ENCODE measurements around the gene EEA1. TPM values are rescaled to one million over a fixed set of nuclear protein-coding genes. Genes with fewer than 3 reads are reported as not detected.

EEA1 gene
- total RNA-seq, 2 experiments from 2014 or later, result 10.5 to 11.1 TPM

DNA sequence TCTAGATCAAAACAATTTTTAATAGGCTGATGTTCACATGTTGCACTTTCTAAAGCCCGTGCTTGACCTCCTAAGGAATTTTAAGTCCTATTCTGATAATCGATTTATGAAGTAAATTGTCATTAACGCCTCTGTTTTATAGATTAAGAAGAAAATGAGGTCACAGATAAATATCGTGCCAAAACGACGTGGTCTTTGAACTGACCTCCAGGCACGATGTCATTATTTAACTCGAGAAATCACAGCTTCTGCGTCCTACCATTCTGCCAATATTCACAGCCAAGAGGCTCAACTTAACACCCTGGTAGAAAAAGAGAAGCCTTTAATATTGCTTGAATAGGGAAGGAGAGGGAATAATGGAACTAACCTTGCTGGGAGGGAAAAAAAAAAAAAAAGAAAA lies 888 bp upstream of the EEA1 start:
- Histone ChIP-seq H3K9me3 (ENCODE audit: control insufficient read depth in 1 of 2, insufficient read depth in 1 of 2, low read length in 2 of 2) (no peaks in the 10 kb centered on the region), H3K4me3 (ENCODE audit: low read length) (peak overlapping the region; percentile 81), H3K27me3 (ENCODE audit: control insufficient read depth in 1 of 2, insufficient read depth in 2 of 2, low read length in 2 of 2) (no peaks in the 10 kb centered on the region), H3K27ac (ENCODE audit: low read depth in 1 of 2, low read length in 2 of 2) (peak overlapping the region; percentile 78 to 88), H3K36me3 (ENCODE audit: insufficient read depth, low read length) (no peaks in the 10 kb centered on the region), H3K4me1 (ENCODE audit: insufficient read depth, low read length) (peaks cover 23% of the 10 kb centered on the region)
- Mint-ChIP-seq H3K4me1 (ENCODE audit: low read depth) (peaks cover 35% of the 10 kb centered on the region), H3K4me3 (peak overlapping the region; percentile 90), H3K27ac (peak overlapping the region; percentile 94), H3K9me3 (no peaks in the 10 kb centered on the region), H3K27me3 (no peaks in the 10 kb centered on the region), H3K36me3 (ENCODE audit: low read depth) (peaks cover 11% of the 10 kb centered on the region)
- ChIA-PET POLR2A (interaction anchor here (0.7 to 5.2 kb wide), 29 partner anchors 8 to 1278 kb away, joined by 3 to 84 read pairs (median 4); partner anchors contain the start of genes BTG1, MRPL42, PLXNC1 and UBE2N), CTCF (interaction anchor here (1.2 to 1.6 kb wide), 3 partner anchors 14 to 492 kb away, joined by 3 to 5 read pairs (median 3); no protein-coding TSS in a partner anchor)
- no peak for TF ChIP-seq CTCF (IDR thresholded peaks at IDR 0.05)
- intact Hi-C loops (cut with DNase I, micrococcal nuclease), result loop anchor here (2.0 to 10.0 kb wide), 10 partner anchors 38 to 747 kb away; partner anchors contain the start of genes NUDT4 (in 2 of the 2), CRADD (in 1 of the 2) and UBE2N (in 1 of the 2)
- ATAC-seq (ENCODE audit: poor library complexity) (no peak), DNase-seq (no peak)

- intact Hi-C loops (cut with DNase I, micrococcal nuclease), result loop anchor here (2.0 to 10.0 kb wide), 8 partner anchors 36 to 514 kb away; partner anchors contain the start of genes NUDT4 (in 1 of the 2) and UBE2N (in 1 of the 2)
- Mint-ChIP-seq H3K27ac (peak overlapping the region; percentile 94), H3K36me3 (ENCODE audit: low read depth) (peaks cover 17% of the 10 kb centered on the region), H3K9me3 (no peaks in the 10 kb centered on the region), H3K4me1 (ENCODE audit: low read depth) (peaks cover 45% of the 10 kb centered on the region), H3K27me3 (no peaks in the 10 kb centered on the region), H3K4me3 (peak overlapping the region; percentile 91)
- Histone ChIP-seq H3K9me3 (ENCODE audit: control insufficient read depth in 1 of 2, insufficient read depth in 1 of 2, low read length in 2 of 2) (no peaks in the 10 kb centered on the region), H3K4me3 (ENCODE audit: low read length) (peak overlapping the region; percentile 81), H3K4me1 (ENCODE audit: insufficient read depth, low read length) (peaks cover 23% of the 10 kb centered on the region), H3K27me3 (ENCODE audit: control insufficient read depth in 1 of 2, insufficient read depth in 2 of 2, low read length in 2 of 2) (no peaks in the 10 kb centered on the region), H3K36me3 (ENCODE audit: insufficient read depth, low read length) (no peaks in the 10 kb centered on the region), H3K27ac (ENCODE audit: low read depth in 1 of 2, low read length in 2 of 2) (peak overlapping the region; percentile 86 to 90)
- ChIA-PET POLR2A (interaction anchor here (0.9 to 5.2 kb wide), 22 partner anchors 10 to 1220 kb away, joined by 3 to 84 read pairs (median 4); partner anchors contain the start of genes BTG1 and PLXNC1), CTCF (interaction anchor here (0.7 to 1.9 kb wide), 4 partner anchors 21 to 1174 kb away, joined by 3 to 7 read pairs (median 6); no protein-coding TSS in a partner anchor)
- no peak for TF ChIP-seq CTCF (IDR thresholded peaks at IDR 0.05)
- DNase-seq (peak in 13 of 14 experiments; percentile 6 to 57 (median 18)), ATAC-seq (ENCODE audit: poor library complexity) (no peak)
Observed at GRCh38 chr12:92928421-92928961, 604 bp downstream of the EEA1 start.

DNA sequence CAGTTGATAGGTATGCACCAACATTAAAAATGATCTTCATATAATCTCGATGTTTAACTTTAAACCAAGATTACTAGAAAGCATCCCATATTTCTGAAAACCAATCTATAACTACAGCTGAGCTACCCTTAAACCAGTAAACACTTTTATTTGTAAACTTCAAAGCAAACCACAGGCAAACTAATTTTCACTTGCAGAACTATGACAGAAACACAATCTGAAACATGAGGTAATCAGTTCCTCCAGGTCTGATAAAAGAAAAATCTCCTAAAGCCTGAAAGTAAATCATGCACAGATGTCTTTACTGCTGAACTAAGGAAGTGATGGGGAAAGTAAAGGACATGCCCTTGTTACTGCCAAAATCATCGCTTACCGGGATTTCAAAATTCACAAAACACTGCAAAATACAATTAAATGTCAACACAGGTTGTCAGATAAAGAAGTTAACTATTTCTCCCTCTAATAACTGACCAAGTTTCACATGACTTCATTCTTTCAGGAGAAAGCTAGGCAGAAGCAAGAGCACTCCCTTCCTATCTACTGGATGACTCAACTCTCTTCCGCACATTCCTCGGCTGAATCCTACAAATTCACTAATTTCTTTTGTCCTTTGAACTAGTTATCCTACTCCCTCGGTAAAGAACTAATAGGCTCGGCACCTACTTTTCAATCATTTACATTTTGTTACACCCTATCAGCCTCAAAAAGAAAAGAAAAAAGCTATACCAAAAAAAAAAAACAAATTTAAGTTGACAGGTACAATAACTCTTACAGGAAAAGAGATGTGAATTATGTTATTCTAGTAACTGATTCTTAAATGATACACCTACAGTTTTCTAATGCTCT lies 1.4 kb downstream of the EEA1 start:
- Mint-ChIP-seq H3K27ac (peak overlapping the region; percentile 94), H3K4me3 (peak overlapping the region; percentile 91), H3K9me3 (no peaks in the 10 kb centered on the region), H3K27me3 (no peaks in the 10 kb centered on the region), H3K4me1 (ENCODE audit: low read depth) (peaks cover 50% of the 10 kb centered on the region), H3K36me3 (ENCODE audit: low read depth) (peaks cover 20% of the 10 kb centered on the region)
- Histone ChIP-seq H3K4me3 (ENCODE audit: low read length) (peak overlapping the region; percentile 81), H3K9me3 (ENCODE audit: control insufficient read depth in 1 of 2, insufficient read depth in 1 of 2, low read length in 2 of 2) (no peaks in the 10 kb centered on the region), H3K27me3 (ENCODE audit: control insufficient read depth in 1 of 2, insufficient read depth in 2 of 2, low read length in 2 of 2) (no peaks in the 10 kb centered on the region), H3K4me1 (ENCODE audit: insufficient read depth, low read length) (peaks cover 23% of the 10 kb centered on the region), H3K36me3 (ENCODE audit: insufficient read depth, low read length) (no peaks in the 10 kb centered on the region), H3K27ac (ENCODE audit: low read depth in 1 of 2, low read length in 2 of 2) (peak overlapping the region; percentile 46 to 86)
- no peak for TF ChIP-seq CTCF (IDR thresholded peaks at IDR 0.05)
- ATAC-seq (ENCODE audit: poor library complexity) (peak; percentile 3), DNase-seq (peak in 3 of 14 experiments; percentile 40 to 44 (median 43))
- ChIA-PET CTCF (interaction anchor here (0.5 to 2.0 kb wide), 10 partner anchors 17 to 1174 kb away, joined by 3 to 9 read pairs (median 4); no protein-coding TSS in a partner anchor), POLR2A (interaction anchor here (0.7 to 5.2 kb wide), 15 partner anchors 13 to 782 kb away, joined by 3 to 84 read pairs (median 4); partner anchors contain the start of genes BTG1, NUDT4 and UBE2N)
- intact Hi-C loops (cut with DNase I, micrococcal nuclease), result loop anchor here (2.0 to 10.0 kb wide), 9 partner anchors 19 to 515 kb away; partner anchors contain the start of genes NUDT4 (in 1 of the 2) and UBE2N (in 1 of the 2)
